Suprapubic skin (tissue), 3 donors: ENCODE data around the gene SOCS3.

Source experiments
- CTCF ChIP-seq, 2 donors: fragments of 200-600 bp in 1 of 2; fragments of 450-650 bp in 1 of 2; sonication (generic) in 1 of 2; IDR thresholded peaks; one replicate each; pipeline ENCODE4 v1.5.1; 2016 to 2019; ENCODE audit warnings: antibody characterized with exemption in 2 of 2, mild to moderate bottlenecking in 1 of 2, moderate library complexity in 1 of 2
- POLR2AphosphoS5 ChIP-seq, 3 donors: sonication (generic); formaldehyde crosslinking; IDR thresholded peaks; one replicate each; pipeline ENCODE4 v1.6.1; 2017; ENCODE audit warnings: antibody characterized with exemption in 3 of 3

- TF ChIP-seq CTCF (IDR thresholded peaks at IDR 0.05) (no peak), POLR2AphosphoS5 (IDR thresholded peaks at IDR 0.05) (no peak)
Observed at GRCh38 chr17:78395155-78395554, 35.3 kb upstream of the SOCS3 start.
